Cortex of kidney (tissue), 1 donor: ENCODE data around the gene FOSL1.
"Not testable (repeated sequence)": the region's sequence is repeated elsewhere in the genome, so short reads cannot be mapped to it uniquely, and the experiment has no call there.

Experiments
- DNase-seq: peaks from one replicate; lab custom pipeline; 2025; lab: John Stamatoyannopoulos, UW

The FOSL1 gene

DNA sequence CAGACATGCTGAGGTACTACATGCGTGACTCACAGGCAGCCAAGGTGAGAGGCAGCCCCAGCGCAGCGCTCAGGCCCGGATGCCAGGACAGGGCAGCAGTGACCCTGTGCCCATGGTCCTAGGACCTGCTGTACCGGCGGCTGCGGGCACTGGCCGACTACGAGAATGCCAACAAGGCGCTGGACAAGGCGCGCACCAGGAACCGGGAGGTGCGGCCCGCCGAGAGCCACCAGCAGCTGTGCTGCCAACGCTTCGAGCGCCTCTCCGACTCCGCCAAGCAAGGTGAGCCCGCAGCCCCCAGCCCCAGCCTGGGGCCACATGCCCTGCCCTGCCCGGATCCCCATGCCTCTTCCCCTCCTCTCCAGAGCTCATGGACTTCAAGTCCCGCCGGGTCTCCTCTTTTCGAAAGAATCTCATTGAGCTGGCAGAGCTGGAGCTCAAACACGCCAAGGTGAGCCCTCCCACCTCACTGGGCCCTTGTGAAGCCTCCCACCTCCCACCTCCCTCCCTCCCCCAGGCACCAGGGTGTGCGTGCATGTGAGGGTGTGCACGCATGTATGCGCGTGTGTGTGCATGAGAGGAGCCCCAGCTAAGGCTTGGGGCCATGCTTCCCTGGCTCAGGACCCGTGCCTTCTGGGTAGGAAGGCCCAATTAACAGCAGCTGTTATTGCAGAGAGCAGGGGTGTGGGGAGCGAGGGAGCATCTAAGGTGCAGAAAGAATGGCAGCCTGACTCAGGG, 47.5 kb downstream of the FOSL1 start:
- DNase-seq, result no peak

DNA sequence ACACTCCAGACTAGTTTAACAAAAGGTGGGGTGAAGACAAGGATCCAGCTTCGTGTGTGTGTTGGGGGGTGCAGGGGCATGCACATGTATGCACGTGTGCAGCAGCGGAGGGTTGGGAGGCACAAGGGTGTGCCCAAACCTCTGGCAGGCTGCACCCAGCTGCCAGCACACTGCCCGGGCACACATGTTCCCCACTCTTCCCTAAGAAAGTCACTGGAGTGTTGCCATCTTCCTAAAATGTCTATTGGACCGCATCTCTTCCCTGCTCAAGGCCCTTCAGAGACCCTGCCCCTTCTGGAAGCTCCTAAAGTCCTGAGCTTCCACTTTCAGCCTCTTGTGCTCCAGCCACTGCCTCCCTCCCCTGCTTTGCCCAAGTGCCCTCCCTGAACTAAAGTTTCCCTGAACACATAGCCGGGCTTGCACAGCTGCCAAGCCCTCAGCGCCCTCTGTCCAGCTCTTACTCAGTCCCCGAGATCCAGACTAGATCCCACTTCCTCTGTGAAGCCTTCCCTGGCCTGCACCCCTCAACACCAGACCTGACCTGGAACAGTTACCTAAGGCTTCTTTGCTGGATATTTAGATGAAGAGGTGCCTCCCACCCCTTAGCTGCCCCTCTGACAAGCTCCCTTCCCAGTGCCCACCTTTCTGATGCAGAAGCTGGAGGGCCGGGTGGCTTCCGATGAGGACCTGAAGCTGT, 48.2 kb downstream of the FOSL1 start:
- DNase-seq, result no peak

DNA sequence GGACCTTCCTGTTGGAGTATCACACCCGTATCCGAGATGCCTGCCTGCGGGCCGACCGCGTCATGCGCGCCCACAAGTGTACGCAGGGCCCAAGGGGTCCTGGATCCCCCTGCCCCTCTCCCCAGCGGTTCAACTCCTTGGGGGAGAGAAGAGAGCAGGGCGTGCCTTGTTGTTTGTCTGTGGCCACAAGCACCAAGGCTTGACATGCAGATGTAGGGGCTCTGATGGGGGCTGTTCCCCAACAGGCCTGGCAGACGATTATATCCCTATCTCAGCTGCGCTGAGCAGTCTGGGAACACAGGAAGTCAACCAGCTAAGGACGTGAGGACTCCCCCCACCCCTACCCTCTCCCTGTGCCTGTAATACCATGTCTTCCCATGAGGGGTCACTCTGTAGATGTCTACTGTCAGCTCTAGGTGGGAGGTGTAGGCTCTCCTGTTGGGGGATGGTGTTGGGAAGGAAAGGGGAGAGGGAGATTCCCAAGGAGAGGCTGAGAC, 49.1 kb downstream of the FOSL1 start:
- DNase-seq, result no peak

DNA sequence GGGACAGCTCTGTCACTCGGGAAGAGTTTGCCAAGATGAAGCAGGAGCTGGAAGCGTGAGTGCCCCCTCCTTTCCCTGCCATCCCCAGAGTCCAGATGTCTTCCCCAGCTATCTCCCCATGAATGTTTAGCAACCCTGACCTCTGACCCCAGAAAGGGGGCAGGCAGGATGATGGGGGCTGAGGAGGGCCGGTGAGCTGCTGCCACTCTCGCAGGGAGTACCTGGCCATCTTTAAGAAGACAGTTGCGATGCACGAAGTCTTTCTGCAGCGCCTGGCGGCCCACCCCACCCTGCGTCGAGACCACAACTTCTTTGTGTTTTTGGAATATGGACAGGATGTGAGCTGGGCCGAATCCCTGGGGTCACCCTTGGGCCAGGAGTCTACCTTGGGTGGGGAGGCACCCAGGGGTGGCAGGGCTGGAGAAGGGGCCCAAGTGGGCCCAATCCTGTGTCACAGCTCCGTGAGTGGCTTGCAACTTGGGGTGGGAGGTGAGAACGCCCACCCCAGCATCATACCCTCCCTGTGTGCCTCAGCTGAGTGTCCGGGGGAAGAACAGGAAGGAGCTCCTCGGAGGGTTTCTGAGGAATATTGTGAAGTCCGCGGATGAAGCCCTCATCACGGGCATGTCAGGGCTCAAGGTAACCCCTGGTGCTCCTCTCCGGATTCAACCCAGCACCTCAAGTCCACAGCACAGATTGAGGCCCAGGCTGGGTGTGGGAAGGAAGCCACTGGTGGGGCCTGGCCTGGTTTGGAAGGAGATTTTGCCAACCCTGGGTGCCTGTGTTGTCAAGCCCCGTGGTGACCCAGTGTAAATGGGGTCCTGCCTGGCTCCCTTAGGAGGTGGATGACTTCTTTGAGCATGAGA, 49.7 kb downstream of the FOSL1 start:
- no peak for DNase-seq

DNA sequence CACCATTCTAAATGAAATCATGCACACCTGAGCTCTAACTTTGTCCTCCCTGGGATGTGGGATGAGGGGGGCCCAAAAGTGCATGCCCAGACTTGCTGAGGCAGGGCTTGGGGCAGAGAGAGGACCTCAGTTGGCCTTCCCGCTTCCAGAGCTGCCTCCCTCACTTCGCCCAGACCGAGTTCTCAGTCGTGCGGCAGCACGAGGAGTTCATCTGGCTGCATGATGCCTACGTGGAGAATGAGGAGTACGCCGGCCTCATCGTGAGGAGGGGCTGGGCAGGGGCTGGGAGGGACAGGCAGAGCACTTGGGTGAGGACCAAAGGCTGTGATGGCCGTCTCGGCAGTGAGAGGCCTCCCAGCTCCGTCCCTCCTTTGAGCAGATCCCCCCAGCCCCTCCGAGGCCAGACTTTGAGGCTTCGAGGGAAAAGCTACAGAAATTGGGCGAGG, 50.4 kb downstream of the FOSL1 start:
- DNase-seq, result no peak

DNA sequence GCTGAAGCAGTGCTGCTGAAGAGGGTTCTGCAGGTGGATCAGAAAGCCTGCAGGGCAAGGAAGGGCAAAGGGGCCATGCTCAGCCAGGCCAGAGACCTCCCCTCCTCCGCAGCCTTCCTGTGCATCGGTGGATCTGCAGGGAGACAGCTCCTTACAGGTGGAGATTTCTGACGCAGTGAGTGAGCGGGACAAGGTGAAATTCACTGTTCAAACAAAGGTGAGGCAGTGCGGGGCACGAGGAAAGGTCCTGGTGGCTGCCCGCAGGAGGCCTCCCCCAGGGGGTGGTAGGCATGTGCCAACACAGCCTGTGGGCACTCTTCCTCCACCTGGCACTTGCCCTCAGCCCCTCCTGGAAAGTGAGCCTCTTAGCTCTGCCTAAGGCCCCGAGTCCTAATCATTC, 50.8 kb downstream of the FOSL1 start:
- DNase-seq, result no peak

DNA sequence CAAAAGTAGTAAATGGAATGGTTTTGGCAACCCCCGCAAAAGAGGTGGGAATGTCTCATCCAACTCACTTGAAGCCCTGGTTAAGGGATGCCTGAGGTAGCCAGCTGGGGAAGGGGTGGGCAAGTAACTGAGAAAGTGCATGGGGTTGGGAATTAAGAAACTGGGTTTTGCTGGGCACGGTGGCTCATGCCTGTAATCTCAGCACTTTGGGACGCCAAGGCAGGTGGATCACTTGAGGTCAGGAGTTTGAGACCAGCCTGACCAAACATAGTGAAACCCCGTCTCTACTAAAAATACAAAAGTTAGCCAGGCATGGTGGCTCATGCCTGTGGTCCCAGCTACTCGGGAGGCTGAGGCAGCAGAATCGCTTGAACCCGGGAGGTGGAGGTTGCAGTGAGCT, 51.5 kb downstream of the FOSL1 start:
- DNase-seq, result not testable (repeated sequence)

DNA sequence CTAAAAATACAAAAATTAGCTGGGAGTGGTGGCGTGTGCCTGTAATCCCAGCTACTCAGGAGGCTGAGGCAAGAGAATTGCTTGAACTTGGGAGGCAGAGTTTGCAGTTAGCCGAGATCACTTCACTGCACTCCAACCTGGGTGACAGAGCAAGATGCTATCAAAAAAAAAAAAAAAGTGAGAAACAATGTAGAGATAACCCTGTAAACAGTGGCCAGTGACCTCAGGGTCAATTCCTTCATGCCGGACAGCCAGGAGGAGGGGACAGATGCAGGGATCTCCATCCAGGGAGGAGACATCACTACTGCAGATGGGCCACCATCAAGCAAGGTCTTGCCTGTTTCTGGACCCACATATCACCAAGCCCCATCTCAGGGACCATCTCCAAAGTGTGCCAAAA, 52.4 kb downstream of the FOSL1 start:
- DNase-seq, result no peak

DNA sequence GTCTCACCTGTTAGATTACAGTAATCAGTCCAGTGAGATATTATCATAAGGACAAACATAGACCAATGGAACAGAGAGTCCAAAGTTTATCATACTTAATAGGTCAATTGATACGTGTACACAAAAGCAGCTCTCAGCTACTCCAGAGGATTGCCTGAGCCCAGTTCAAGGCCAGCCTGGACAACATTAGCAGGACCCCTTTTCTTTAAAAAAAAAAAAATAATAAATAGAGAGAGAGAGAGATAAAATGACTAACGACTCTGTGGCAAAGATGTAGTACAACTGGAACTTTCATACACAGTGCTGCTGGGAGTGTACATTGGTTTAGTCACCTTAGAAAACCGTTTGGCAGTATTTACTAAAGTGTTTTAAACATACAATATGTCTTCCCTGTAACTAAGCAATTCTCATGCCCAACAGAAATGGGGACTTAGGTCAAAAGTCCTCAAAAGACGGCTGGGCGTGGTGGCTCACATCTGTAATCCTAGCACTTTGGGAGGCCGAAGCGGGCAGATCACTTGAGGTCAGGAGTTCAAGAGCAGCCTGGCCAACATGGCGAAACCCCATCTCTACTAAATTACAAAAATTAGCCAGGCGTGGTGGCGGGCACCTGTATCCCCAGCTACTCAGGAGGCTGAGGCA, 55.8 kb downstream of the FOSL1 start:
- DNase-seq, result no peak

DNA sequence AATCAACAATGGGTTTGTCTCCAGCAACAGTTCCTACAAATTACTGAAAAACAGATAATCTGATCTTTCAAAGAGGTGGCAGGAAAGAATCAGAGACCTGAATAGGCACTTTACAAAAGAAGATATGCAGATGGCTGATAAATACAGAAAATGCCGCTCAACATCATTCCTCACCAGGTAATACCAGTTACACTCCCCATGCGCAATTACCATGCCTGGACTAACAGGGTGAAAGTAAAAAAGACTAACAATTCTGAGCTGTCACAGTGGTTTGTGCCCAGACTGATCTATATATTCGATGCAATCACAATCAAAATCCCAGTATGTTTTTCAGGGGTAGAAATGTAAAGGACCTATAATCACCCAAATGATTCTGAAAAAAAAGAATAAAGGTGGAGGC, 56.4 kb downstream of the FOSL1 start:
- DNase-seq, result no peak

DNA sequence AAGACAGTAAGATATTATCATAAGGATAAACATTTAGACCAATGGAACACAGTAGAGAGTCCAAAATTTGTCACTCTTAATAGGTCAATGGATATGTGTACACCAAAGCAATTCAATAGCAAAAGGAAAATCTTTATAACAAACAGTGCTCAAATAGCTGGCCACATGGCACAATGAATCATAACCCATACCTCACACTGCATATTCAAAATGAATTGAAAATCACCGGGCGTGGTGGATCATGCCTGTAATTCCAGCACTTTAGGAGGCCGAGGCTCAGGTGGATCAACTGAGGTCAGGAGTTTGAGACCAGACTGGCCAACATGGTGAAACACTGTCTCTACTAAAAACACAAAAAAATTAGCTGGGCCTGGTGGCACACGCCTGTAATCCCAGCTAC, 58.0 kb downstream of the FOSL1 start:
- no peak for DNase-seq
